Ovary (tissue), 3 donors: Measurements from ENCODE around the gene CD200R1L.

Experiments used
- EP300 ChIP-seq: sonication (generic); formaldehyde crosslinking; IDR thresholded peaks from one replicate; pipeline ENCODE4 v1.6.1; 2017; ENCODE audit warnings: antibody characterized with exemption
- TF ChIP-seq, protein P1 (sequence below), 3 donors: fragments of 450-650 bp in 2 of 3; fragments of 200-600 bp in 1 of 3; IDR thresholded peaks; one replicate each; pipeline versions ENCODE4 v1.5.1 to v1.8.0; 2016 to 2022; ENCODE audit warnings: antibody characterized with exemption in 3 of 3, mild to moderate bottlenecking in 1 of 3
- donor health status: DM: no; HTN: no; CAD: no.

DNA sequence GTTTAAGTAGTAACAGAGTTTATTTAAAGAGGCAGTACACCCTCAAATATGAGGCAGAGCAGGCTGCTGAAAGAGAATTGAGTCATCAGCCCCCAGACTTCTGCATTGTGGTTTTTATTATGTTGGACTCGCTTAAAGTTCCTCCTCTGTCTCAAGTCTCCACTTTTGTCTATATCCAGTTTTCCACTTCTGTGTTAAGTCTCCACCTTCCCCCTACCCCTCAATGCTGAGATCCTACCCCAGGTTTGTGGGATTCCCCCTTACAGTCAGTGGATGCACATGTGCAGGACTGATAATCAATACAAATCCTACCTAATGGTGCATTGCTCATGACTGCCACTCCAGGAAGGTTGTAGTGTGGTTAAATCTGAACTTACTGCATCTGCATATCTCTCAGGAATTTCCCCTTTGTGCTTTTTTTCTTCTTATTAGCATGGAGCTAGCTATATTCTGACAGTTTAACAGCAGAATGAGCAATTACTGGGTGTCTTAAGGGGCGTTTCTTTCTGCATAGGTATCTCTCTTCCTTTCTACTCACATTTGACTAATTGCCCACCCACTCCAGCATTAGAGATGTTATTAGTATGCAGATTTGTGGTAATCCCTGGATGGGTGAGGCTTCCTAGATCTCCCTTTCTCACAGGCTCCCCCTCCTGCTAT lies 11.9 kb upstream of the CD200R1L start:
- TF ChIP-seq, protein P1, sequence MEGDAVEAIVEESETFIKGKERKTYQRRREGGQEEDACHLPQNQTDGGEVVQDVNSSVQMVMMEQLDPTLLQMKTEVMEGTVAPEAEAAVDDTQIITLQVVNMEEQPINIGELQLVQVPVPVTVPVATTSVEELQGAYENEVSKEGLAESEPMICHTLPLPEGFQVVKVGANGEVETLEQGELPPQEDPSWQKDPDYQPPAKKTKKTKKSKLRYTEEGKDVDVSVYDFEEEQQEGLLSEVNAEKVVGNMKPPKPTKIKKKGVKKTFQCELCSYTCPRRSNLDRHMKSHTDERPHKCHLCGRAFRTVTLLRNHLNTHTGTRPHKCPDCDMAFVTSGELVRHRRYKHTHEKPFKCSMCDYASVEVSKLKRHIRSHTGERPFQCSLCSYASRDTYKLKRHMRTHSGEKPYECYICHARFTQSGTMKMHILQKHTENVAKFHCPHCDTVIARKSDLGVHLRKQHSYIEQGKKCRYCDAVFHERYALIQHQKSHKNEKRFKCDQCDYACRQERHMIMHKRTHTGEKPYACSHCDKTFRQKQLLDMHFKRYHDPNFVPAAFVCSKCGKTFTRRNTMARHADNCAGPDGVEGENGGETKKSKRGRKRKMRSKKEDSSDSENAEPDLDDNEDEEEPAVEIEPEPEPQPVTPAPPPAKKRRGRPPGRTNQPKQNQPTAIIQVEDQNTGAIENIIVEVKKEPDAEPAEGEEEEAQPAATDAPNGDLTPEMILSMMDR (IDR thresholded peaks at IDR 0.05) = no peak
- TF ChIP-seq EP300 = no peak
